OCI-LY1 (cell line): ENCODE data around the gene PADI6.

Experiments
- EZH2 ChIP-seq: fragments of 200-600 bp; sonication (generic), shearing (Covaris generic); IDR thresholded peaks from 2 replicates; pipeline ENCODE4 v1.8.0; 2017; ENCODE audit warnings: borderline replicate concordance, mixed run types, mild to moderate bottlenecking, antibody characterized with exemption, low read length, moderate library complexity, mixed read lengths
- TF ChIP-seq, protein P1 (sequence below): fragments of 200-600 bp; sonication (generic), shearing (Covaris generic); IDR thresholded peaks from 2 replicates; pipeline ENCODE4 v1.5.1; 2017; ENCODE audit warnings: mild to moderate bottlenecking, antibody characterized with exemption, low read length, moderate library complexity, mixed read lengths

DNA sequence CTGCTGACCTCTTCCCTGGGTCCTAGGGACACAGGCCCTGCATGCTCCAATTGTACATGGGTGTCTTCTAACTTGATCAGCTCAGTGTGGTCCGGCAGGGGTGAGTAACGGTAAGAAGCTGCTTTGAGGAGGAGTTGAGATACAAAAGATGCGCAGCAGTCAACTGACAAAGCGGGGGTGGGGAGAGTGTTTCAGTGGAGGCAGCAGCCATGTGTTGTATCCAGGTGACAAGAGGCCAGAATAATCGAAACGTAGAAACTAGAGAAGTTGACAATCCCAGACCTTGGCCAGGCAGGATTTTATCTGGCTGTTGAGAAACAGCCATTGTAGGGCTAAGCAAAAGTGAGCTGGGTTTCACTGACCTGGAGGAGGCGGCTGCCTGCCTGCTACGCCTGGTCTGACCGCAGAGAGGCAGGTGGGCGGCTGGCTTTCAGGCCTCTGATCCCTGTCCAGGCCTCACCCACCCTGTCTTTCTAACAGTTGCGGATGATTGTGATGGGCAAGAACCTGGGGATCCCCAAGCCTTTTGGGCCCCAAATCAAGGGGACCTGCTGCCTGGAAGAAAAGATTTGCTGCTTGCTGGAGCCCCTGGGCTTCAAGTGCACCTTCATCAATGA, 28.8 kb downstream of the PADI6 start:
- TF ChIP-seq, protein P1, sequence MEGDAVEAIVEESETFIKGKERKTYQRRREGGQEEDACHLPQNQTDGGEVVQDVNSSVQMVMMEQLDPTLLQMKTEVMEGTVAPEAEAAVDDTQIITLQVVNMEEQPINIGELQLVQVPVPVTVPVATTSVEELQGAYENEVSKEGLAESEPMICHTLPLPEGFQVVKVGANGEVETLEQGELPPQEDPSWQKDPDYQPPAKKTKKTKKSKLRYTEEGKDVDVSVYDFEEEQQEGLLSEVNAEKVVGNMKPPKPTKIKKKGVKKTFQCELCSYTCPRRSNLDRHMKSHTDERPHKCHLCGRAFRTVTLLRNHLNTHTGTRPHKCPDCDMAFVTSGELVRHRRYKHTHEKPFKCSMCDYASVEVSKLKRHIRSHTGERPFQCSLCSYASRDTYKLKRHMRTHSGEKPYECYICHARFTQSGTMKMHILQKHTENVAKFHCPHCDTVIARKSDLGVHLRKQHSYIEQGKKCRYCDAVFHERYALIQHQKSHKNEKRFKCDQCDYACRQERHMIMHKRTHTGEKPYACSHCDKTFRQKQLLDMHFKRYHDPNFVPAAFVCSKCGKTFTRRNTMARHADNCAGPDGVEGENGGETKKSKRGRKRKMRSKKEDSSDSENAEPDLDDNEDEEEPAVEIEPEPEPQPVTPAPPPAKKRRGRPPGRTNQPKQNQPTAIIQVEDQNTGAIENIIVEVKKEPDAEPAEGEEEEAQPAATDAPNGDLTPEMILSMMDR: no peak; the same call in 1 of the 2 replicates
- no peak for TF ChIP-seq EZH2
